IPS-NIHi11 (cell line): ENCODE measurements around the gene M6PR.
"Not testable (repeated sequence)": the region's sequence is repeated elsewhere in the genome, so short reads cannot be mapped to it uniquely, and the experiment has no call there.

Experiments
- DNase-seq: peaks from one replicate; pipeline ENCODE4 v3.0.0; 2012; ENCODE audit warnings: mixed read lengths, low spot score

The M6PR gene

GRCh38 chr12:8912914-8913313 lies 36.5 kb downstream of the M6PR start:
- DNase-seq = peak; percentile 29

GRCh38 chr12:8911606-8912268 lies 37.7 kb downstream of the M6PR start:
- DNase-seq = no peak

- DNase-seq = no peak
These were observed 39.7 kb downstream of the M6PR start for GRCh38 chr12:8909752-8910151.

- DNase-seq = no peak
These were observed 41.9 kb downstream of the M6PR start for GRCh38 chr12:8907513-8907912.

- DNase-seq = no peak
These were observed 42.9 kb downstream of the M6PR start for GRCh38 chr12:8906266-8907180.

- DNase-seq = no peak
These were observed 43.9 kb downstream of the M6PR start for GRCh38 chr12:8905546-8905945.

GRCh38 chr12:8904665-8905064 lies 44.8 kb downstream of the M6PR start:
- DNase-seq = no peak

- DNase-seq = no peak
These were observed 45.8 kb downstream of the M6PR start for GRCh38 chr12:8903646-8904045.

- not testable (repeated sequence) for DNase-seq
These were observed 46.7 kb downstream of the M6PR start for GRCh38 chr12:8902703-8903102.

- no peak for DNase-seq
These were observed 49.6 kb downstream of the M6PR start for GRCh38 chr12:8899830-8900229.

- DNase-seq = no peak
These were observed 52.4 kb downstream of the M6PR start for GRCh38 chr12:8897081-8897480.

GRCh38 chr12:8894986-8895385 lies 54.5 kb downstream of the M6PR start:
- DNase-seq = no peak

GRCh38 chr12:8894378-8894777 lies 55.1 kb downstream of the M6PR start:
- no peak for DNase-seq

- DNase-seq = no peak
These were observed 57.5 kb downstream of the M6PR start for GRCh38 chr12:8891976-8892375.
